ENCODE measurements around the gene GNAZ.

- no peak for TF ChIP-seq SREBF2 (IDR thresholded peaks at IDR 0.05)
- no peak for TF ChIP-seq CTCF (IDR thresholded peaks at IDR 0.05)
- TF ChIP-seq POLR2A (IDR thresholded peaks at IDR 0.05; ENCODE audit: low read length), result no peak
- no peak for TF ChIP-seq CBX2 (IDR thresholded peaks at IDR 0.05; ENCODE audit: borderline replicate concordance, low read depth)
Observed at GRCh38 chr22:23144432-23144831, 74.1 kb downstream of the GNAZ start.

All from A549 (cell line).